Measurements from ENCODE around the gene GNA12.

DNA sequence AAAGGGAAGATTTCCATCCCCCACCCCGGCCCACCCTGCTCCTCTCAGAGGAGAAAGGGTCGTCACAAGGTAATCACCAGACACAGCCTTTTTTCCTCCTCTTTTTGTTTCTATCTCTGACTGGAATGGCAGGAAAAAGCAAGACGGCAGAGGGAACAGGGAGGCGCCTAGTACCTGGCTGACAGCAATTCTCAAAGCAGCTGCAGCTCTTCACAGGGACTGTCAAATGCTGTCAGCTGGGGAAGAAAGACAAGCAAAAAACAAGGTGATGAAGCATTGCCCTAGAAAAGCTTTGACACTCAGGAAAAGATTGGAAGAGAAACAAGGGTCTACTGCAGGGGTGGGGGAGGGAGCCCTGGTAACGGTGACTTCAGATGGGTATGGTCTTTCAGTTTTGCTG lies 52.7 kb downstream of the GNA12 start:
- TF ChIP-seq, protein P1, sequence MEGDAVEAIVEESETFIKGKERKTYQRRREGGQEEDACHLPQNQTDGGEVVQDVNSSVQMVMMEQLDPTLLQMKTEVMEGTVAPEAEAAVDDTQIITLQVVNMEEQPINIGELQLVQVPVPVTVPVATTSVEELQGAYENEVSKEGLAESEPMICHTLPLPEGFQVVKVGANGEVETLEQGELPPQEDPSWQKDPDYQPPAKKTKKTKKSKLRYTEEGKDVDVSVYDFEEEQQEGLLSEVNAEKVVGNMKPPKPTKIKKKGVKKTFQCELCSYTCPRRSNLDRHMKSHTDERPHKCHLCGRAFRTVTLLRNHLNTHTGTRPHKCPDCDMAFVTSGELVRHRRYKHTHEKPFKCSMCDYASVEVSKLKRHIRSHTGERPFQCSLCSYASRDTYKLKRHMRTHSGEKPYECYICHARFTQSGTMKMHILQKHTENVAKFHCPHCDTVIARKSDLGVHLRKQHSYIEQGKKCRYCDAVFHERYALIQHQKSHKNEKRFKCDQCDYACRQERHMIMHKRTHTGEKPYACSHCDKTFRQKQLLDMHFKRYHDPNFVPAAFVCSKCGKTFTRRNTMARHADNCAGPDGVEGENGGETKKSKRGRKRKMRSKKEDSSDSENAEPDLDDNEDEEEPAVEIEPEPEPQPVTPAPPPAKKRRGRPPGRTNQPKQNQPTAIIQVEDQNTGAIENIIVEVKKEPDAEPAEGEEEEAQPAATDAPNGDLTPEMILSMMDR (IDR thresholded peaks at IDR 0.05), result no peak
- no peak for TF ChIP-seq POLR2A (IDR thresholded peaks at IDR 0.05)

Data from lower leg skin (tissue), 3 donors.